CD14-positive monocyte (primary cell): ENCODE data around the gene SHISA6. TPM values are rescaled to one million over a fixed set of nuclear protein-coding genes. Genes with fewer than 3 reads are reported as not detected.

Experiments used
- DNase-seq, 3 donors: peaks; one replicate each; pipeline ENCODE4 v3.0.0-alpha.2; 2011 to 2022
- H2AFZ ChIP-seq: 2 replicates; pipeline ENCODE4 v1.6.0; 2012; ENCODE audit warnings: mild to moderate bottlenecking, low read depth, low read length, inconsistent platforms; ENCODE audit not compliant: insufficient read depth, poor library complexity, severe bottlenecking
- H3K27ac ChIP-seq, 2 donors: 1 replicate in 1 of 2; 2 replicates in 1 of 2; pipeline ENCODE4 v1.5.1; 2012 to 2013; ENCODE audit warnings: low read length in 2 of 2, control low read depth in 1 of 2, inconsistent platforms in 1 of 2, low read depth in 1 of 2, mild to moderate bottlenecking in 1 of 2
- H3K27me3 ChIP-seq, 2 donors: one replicate each; pipeline versions ENCODE4 v1.6.0 to v1.6.1; 2011 to 2013; ENCODE audit warnings: low read length in 2 of 2; ENCODE audit not compliant: control insufficient read depth in 2 of 2, insufficient read depth in 2 of 2
- H3K36me3 ChIP-seq, 2 donors: replicated peaks in 1 of 2; 1 replicate in 1 of 2; 2 replicates in 1 of 2; pipeline versions ENCODE4 v1.5.1 to v1.6.1; 2012 to 2013; ENCODE audit warnings: low read length in 2 of 2, control low read depth in 1 of 2, inconsistent platforms in 1 of 2, mild to moderate bottlenecking in 1 of 2; ENCODE audit not compliant: insufficient read depth in 2 of 2, control insufficient read depth in 1 of 2
- H3K4me1 ChIP-seq, 2 donors: 1 replicate in 1 of 2; 2 replicates in 1 of 2; pipeline versions ENCODE4 v1.5.1 to v1.6.1; 2012 to 2013; ENCODE audit warnings: low read length in 2 of 2, control low read depth in 1 of 2, inconsistent platforms in 1 of 2, mild to moderate bottlenecking in 1 of 2, moderate library complexity in 1 of 2; ENCODE audit not compliant: insufficient read depth in 2 of 2, control insufficient read depth in 1 of 2
- H3K4me2 ChIP-seq: replicated peaks from 2 replicates; pipeline ENCODE3; 2012; ENCODE audit warnings: low read length, moderate library complexity, mild to moderate bottlenecking; ENCODE audit not compliant: poor library complexity, severe bottlenecking; ENCODE audit errors: extremely low read depth
- H3K4me3 ChIP-seq, 3 experiments: fragments of 200-600 bp in 1 of 3; sonication (generic) in 1 of 3; replicated peaks in 1 of 3; 1 replicate in 2 of 3; 2 replicates in 1 of 3; pipeline ENCODE4 v1.5.1; 2011 to 2013; ENCODE audit warnings: low read length in 3 of 3, mild to moderate bottlenecking in 3 of 3, control low read depth in 2 of 3, low read depth in 2 of 3, inconsistent platforms in 1 of 3, moderate library complexity in 1 of 3
- H3K79me2 ChIP-seq: 2 replicates; pipeline ENCODE4 v1.6.0; 2012; ENCODE audit warnings: mild to moderate bottlenecking, control low read depth, inconsistent platforms, low read length, moderate library complexity; ENCODE audit not compliant: insufficient read depth
- H3K9ac ChIP-seq: 2 replicates; pipeline ENCODE4 v1.6.0; 2017; ENCODE audit warnings: low read length, mild to moderate bottlenecking; ENCODE audit not compliant: insufficient read depth, poor library complexity, severe bottlenecking
- H3K9me3 ChIP-seq, 2 donors: replicated peaks in 1 of 2; 1 replicate in 1 of 2; 2 replicates in 1 of 2; pipeline versions ENCODE4 v1.5.1 to v1.6.1; 2012 to 2013; ENCODE audit warnings: low read length in 2 of 2, control low read depth in 1 of 2; ENCODE audit not compliant: control insufficient read depth in 1 of 2, insufficient read depth in 1 of 2
- H4K20me1 ChIP-seq: 2 replicates; pipeline ENCODE4 v1.6.0; 2012; ENCODE audit warnings: mild to moderate bottlenecking, low read length, control low read depth, moderate library complexity; ENCODE audit not compliant: insufficient read depth
- H3K27ac Mint-ChIP-seq, 7 donors: one replicate each; pipeline ENCODE4 v1.8.0; 2020; ENCODE audit warnings: mild to moderate bottlenecking in 7 of 7, mixed read lengths in 7 of 7, moderate library complexity in 6 of 7, inconsistent platforms in 2 of 7
- H3K27me3 Mint-ChIP-seq, 3 donors: one replicate each; pipeline ENCODE4 v1.8.0; 2021 to 2022; ENCODE audit warnings: low read depth in 3 of 3, mild to moderate bottlenecking in 3 of 3, mixed read lengths in 3 of 3, moderate library complexity in 3 of 3, inconsistent platforms in 1 of 3
- H3K36me3 Mint-ChIP-seq, 2 donors: one replicate each; pipeline ENCODE4 v1.8.0; 2020; ENCODE audit warnings: mixed read lengths in 2 of 2, inconsistent platforms in 1 of 2, mild to moderate bottlenecking in 1 of 2
- H3K4me1 Mint-ChIP-seq: one replicate; pipeline ENCODE4 v1.8.0; 2020; ENCODE audit warnings: mild to moderate bottlenecking, mixed read lengths
- H3K4me3 Mint-ChIP-seq, 2 donors: one replicate each; pipeline ENCODE4 v1.8.0; 2020; ENCODE audit warnings: mild to moderate bottlenecking in 2 of 2, mixed read lengths in 2 of 2, moderate library complexity in 1 of 2
- H3K9me3 Mint-ChIP-seq, 7 donors: one replicate each; pipeline ENCODE4 v1.8.0; 2020 to 2022; ENCODE audit warnings: mixed read lengths in 7 of 7, mild to moderate bottlenecking in 6 of 7, moderate library complexity in 6 of 7, inconsistent platforms in 2 of 7
- WGBS: methylation state at CpG from one replicate; pipeline ENCODE4 v1.1.5; 2013; ENCODE audit warnings: missing lambda C conversion rate; ENCODE audit not compliant: insufficient coverage; 5-methylcytosine and 5-hydroxymethylcytosine counted together
- intact Hi-C, 2 donors: fragments of 100-400 bp; cut with micrococcal nuclease; formaldehyde crosslinking; loops; one replicate each; pipeline versions ENCODE4 v1.15.0 to v1.15.1; 2023
- polyA plus RNA-seq, 3 donors: library from polyadenylated mRNA; depleted of rRNA in 1 of 3; unstranded in 2 of 3; stranded (reverse) in 1 of 3; fragments of 300-500 nt in 2 of 3; fragments of >200 nt in 1 of 3; fragmentation: Illumina TruSeq in 2 of 3; gene quantifications; 1 replicate in 2 of 3; 2 replicates in 1 of 3; pipeline ENCODE4 v1.2.3, GENCODE V29; 2012 to 2021
- TF ChIP-seq, protein P1 (sequence below): fragments of 200-600 bp; IDR thresholded peaks from one replicate; pipeline ENCODE4 v1.8.0; 2022; ENCODE audit warnings: antibody characterized with exemption, mild to moderate bottlenecking

SHISA6 gene
- polyA plus RNA-seq, 3 donors, result not detected

DNA sequence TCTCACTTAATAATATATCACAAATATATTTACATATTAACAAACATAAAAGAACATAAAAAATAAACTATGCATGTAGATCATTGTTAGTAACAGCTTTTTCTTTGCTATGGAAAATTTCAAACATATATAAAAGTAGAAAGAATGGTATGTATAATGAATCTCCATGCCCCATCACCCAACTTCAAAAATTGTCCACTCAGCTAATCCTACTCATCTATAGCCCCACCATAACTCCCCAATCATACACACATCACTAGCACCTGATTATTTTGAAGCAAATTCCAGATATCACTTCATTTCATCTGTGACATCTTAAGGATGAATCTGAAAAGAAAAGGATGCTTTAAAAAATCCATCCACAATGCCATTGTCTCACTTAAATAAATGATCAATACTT is 46.8 kb downstream of the SHISA6 start:
- Histone ChIP-seq H3K4me1 (no peaks in the 10 kb centered on the region), H3K27ac (no peak overlapping the region), H4K20me1 (no peaks in the 10 kb centered on the region), H3K79me2 (no peaks in the 10 kb centered on the region), H3K4me3 (no peak overlapping the region), H3K9me3 (peaks cover 6 to 10% of the 10 kb centered on the region in 2 donors), H3K27me3 (no peaks in the 10 kb centered on the region), H3K36me3 (no peaks in the 10 kb centered on the region), H2AFZ (no peak overlapping the region), H3K4me2 (no peak overlapping the region), H3K9ac (no peak overlapping the region)
- intact Hi-C loops, result no loop called here
- H3K36me3 Mint-ChIP-seq, result no peaks in the 10 kb centered on the region
- no peak overlapping the region for H3K4me3 Mint-ChIP-seq
- H3K9me3 Mint-ChIP-seq, result peaks cover 0 to 15% (median 6%) of the 10 kb centered on the region in 7 donors
- DNase-seq, result no peak
- no peak overlapping the region for H3K27ac Mint-ChIP-seq
- TF ChIP-seq, protein P1, sequence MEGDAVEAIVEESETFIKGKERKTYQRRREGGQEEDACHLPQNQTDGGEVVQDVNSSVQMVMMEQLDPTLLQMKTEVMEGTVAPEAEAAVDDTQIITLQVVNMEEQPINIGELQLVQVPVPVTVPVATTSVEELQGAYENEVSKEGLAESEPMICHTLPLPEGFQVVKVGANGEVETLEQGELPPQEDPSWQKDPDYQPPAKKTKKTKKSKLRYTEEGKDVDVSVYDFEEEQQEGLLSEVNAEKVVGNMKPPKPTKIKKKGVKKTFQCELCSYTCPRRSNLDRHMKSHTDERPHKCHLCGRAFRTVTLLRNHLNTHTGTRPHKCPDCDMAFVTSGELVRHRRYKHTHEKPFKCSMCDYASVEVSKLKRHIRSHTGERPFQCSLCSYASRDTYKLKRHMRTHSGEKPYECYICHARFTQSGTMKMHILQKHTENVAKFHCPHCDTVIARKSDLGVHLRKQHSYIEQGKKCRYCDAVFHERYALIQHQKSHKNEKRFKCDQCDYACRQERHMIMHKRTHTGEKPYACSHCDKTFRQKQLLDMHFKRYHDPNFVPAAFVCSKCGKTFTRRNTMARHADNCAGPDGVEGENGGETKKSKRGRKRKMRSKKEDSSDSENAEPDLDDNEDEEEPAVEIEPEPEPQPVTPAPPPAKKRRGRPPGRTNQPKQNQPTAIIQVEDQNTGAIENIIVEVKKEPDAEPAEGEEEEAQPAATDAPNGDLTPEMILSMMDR, result no peak
- no peaks in the 10 kb centered on the region for H3K4me1 Mint-ChIP-seq
- no peaks in the 10 kb centered on the region for H3K27me3 Mint-ChIP-seq

DNA sequence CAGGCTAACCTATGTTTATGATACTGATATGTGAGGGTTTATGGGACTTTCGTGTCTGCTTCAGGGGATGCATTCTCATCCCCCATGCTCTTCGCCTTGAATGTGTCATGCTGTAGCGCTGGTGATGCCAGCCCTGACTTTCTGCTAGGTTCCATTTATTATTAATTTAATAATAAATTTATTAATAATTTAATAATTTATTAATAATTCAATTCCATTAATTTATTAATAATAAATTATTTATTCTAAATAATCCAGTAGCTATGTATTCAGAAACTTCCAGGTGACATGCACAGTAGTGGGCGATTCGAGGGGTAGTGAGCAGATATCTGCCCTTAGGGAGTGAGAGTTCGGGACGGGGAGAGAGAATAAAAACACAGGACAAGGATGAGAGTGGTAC is 49.8 kb downstream of the SHISA6 start:
- Histone ChIP-seq H3K79me2 (no peaks in the 10 kb centered on the region), H3K9me3 (peaks cover 3 to 18% of the 10 kb centered on the region in 2 donors), H3K36me3 (no peaks in the 10 kb centered on the region), H3K27ac (no peak overlapping the region), H3K4me1 (no peaks in the 10 kb centered on the region), H3K9ac (no peak overlapping the region), H4K20me1 (no peaks in the 10 kb centered on the region), H2AFZ (no peak overlapping the region), H3K27me3 (no peaks in the 10 kb centered on the region), H3K4me3 (no peak overlapping the region), H3K4me2 (no peak overlapping the region)
- Mint-ChIP-seq H3K27me3 (no peaks in the 10 kb centered on the region), H3K36me3 (no peaks in the 10 kb centered on the region), H3K9me3 (peaks cover 0 to 15% (median 8%) of the 10 kb centered on the region in 7 donors), H3K4me3 (no peak overlapping the region), H3K4me1 (no peaks in the 10 kb centered on the region), H3K27ac (no peak overlapping the region)
- WGBS, result no CpG with 5 or more reads among the region's 7 CpGs
- intact Hi-C loops, result no loop called here
- no peak for DNase-seq
- TF ChIP-seq, protein P1, result no peak
